HG02943 (cell line): Measurements from ENCODE around the gene GMDS.
"Not testable (repeated sequence)": the region's sequence is repeated elsewhere in the genome, so short reads cannot be mapped to it uniquely, and the experiment has no call there.

Experiments
- ATAC-seq: cut with Tn5 transposase; IDR thresholded peaks from one replicate; pipeline ENCODE4 v1.9.1; 2021; ENCODE audit warnings: mild to moderate bottlenecking, low read depth, moderate library complexity; ENCODE audit not compliant: unreplicated experiment

The GMDS gene

DNA sequence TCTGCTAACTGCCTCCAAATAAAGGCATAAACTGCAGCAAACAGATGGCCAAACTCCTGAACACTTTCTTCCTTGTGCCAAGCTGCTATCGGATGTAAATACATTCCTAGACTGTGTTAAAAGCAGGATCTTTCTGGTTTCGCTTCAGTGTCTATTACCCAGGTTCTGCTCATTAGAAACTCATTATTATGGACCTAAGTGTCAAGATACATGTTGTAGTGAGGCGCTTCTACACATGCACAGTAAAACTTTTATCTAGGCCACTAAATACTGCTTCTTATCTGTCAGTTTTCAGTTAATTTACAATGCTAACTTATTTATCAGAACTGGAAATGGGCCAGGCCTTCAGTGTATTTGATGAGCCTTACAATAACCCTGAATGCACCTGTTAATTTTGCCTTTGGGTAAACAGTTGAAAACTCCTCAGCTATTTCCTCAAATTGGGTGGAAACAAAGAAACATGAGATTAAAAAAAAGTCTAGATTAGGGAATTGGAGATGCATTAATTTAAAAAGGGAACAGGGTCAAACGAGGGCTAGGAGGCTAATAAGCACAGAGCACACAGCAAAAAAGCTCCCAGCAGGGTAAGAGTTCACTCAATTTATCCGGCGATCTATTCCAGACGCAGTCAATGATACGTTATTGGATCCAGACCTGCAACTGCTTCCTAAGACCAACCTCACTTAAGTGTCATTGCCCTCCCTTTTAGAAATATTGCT, 395.1 kb downstream of the GMDS start:
- ATAC-seq, result no peak

DNA sequence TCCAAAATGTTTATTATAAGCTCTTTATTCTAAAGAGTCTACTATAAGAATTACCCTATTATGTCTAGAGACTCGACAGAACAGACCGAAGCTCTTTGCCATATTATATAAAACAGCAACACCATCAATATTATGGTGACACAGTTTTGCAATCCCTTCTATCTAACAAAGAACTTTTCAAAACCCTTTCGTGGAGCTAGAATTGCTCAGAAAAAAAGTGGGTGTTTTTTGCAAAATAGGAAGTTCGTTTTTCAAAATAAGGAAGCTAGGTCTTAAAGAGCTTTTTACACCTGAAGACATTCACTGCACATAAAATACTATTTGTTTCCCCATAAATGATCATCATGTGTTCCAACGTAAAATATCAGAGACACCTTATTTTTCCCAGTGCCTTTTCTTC, 395.7 kb downstream of the GMDS start:
- no peak for ATAC-seq

DNA sequence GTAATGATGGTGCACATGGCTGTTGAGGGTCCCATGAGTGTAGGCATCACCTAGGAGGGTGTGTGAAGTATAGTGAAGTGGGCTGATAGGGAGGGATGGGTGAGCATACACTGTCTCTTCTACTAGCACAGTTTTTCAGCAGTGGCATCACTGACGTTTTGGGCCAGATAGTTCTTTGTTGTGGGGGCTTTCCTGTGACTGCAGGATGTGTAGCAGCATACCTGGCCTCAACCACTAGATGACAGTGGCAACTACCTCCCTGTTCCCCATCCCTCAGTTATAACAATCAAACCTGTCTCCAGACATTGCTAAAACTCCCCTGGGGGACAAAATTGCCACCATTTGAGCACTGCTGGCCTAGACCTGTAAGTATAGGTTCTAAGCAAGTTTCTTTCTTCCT, 396.7 kb downstream of the GMDS start:
- ATAC-seq, result no peak

DNA sequence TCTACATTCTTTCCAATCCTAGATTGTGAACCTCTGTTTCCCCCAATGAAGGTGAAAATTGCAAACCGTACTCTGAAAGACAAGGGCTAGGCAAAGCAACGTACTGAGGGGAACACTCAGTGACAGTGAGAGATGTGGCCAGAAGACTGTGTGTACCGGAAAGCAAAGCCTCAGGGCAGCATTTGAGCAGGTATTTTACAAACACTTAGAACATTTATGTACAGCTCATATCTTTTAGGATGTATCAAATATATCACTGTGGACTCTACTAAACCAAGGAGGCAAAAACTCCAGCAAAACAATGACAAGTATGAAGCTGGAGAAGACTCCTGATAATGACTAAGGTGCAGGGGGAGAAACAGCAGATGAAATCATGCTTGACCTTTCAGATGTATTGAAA, 398.8 kb downstream of the GMDS start:
- ATAC-seq, result no peak

DNA sequence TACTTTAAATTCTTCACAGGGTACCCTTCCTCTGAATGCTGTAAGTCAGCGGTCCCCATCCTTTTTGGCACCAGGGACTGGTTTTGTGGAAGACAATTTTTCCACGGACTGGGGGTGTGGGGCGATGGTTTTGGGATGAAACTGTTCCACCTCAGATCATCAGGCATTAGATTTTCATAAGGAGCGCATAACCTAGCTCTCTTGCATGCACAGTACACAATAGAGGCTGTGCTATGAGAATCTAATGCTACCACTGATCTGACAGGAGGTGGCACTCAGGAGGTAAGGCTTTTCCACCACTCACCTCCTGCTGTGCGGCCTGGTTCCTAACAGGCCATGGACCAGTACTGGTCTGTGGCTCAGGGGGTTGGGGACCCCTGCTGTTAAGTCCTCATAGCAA, 399.9 kb downstream of the GMDS start:
- not testable (repeated sequence) for ATAC-seq

DNA sequence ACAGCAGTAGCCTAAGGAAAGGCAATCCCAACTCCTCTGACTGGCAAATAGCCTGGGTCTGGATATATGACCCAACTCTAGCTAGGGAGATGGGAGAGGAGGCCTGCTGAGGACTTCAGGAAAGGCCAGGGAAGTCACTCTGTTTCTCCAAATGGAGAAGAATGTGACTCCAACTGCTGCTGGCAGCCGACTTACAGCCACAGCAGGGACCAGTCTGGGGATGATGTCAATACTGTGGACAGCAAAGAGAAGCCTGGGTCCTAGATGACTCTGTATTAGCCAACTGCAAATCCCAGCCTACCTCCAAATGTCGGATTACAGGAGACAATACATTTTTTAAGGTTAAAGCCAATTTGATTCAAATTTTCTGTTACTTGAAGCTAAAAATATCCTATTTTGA, 403.1 kb downstream of the GMDS start:
- no peak for ATAC-seq

DNA sequence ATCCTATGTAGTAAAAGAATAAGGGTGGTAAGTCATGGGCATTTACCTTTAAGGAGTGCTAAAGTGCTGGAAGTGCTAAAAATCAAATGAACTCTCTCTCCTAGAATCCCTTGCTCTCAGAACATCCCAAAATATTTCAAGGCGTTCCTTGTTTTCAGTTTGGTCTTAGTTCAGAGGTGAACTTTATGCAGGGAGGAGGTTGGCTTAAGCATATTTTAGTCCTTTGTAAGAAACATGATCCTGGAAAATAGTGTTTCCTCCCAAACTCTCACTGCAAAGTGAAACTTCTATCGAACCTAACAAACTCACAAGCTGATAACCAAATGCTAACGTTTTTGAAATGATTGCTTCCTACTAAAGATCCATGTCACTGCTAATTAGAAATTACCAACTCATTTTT, 404.3 kb downstream of the GMDS start:
- no peak for ATAC-seq

DNA sequence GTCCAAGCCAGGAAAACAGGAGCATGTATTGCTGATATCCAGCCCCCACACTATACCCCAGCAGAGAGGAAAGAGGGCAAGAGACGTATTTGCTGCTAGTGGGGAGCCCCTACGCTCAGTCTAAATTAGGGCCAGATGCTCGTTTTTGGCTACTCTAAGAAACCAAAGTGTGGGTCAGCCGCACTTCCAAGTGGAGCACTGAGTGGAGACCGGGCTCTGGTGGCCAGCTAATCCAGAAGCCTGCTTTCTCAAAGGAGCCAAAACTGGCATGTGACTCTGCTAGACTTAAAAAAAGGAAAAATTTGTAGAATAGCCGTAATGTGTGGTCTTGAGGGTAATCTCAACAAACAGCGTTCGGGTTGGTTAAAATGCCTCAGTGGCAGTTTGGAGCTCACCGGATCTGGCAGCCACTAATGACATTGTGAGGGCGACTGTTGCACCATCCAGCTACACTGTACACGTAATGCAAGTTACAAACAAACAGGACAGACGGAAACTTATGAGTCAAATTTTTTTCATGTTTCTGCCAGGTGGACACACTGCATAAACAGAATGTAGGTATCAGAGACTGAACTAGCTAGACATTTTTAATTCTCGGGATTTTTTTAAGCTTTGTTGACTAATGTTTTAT, 404.8 kb downstream of the GMDS start:
- ATAC-seq, result no peak

DNA sequence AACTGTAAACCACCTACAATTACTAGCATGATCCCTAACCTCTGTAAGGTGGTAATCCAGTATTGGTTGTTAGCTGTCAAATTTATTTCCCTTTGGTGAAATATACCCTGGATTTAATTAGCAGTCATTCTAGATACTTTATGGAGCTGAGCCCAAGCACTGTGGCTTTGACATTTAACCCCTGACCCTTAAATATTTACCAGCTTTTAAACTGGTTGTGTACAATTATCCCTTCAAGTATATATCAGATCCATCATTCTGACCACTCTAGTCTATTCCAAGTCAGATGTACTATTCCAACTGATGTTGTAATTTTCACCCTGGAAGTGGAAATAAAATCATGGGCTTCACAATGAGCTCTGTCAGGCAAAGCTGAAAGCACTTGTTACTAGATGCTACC, 406.0 kb downstream of the GMDS start:
- ATAC-seq, result no peak

DNA sequence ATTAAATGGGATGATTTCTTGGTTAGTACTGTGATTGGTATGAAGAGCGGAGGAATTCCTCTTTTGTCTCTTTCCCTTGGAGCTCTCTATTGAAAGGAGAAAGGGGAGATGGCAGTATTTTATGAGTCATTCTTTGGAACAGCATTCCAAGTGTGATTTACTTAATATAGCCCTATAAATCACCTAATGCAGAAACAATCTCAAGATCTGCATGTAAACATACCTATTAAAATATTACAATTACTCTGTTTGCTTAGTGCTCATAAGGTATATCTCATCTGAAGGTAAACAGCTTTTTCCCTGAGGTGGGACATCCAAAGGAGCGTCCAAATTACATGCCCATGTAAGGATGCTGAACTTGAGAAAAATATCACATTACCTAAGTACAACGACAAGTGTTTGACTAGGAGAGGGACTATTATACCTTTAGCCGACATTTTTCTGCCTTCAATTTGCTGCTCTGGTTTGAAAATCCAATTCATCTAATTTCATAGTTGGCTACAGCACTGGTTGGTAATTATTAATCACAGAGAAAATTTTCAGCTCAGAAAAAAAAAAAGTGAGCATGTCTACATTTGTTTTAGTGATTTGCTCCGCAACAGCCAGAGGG, 406.7 kb downstream of the GMDS start:
- no peak for ATAC-seq

DNA sequence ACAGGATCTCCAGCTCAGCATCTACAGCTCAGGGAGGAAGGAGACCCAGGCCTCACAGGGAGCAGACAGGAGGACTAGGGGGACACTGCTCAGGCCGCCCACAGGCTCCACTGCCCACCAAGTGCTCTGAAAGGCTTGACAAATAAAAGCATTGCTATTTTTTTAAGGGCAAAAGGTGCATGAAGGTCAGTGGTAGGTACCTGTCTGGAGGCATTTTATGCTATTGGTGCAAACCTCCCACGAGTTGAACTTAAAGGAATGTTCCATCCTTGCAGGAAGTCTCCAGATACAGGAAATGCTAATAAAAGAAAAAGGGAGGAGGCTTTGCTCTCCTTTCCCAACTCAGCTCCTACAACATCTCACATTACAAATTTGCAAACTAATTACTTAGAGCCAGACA, 407.6 kb downstream of the GMDS start:
- no peak for ATAC-seq

DNA sequence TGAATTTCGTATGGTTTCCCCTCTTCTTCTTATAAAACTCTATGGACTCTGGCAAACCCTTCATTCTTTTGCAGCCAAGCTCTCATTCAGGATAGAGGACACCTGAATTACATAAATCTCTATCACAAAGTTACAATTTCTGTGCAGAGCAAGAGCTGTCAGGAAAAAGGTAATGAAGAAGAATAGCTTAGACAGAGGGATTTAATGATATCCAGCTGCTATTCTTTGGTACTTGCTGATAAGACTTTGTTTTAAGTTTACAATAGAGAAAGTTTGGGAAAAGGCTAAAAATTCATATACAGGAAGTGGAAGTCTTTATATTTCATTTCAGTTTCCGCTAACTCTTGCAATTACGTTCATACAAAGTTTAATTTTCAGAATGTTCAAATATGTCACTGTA, 408.7 kb downstream of the GMDS start:
- ATAC-seq, result no peak

DNA sequence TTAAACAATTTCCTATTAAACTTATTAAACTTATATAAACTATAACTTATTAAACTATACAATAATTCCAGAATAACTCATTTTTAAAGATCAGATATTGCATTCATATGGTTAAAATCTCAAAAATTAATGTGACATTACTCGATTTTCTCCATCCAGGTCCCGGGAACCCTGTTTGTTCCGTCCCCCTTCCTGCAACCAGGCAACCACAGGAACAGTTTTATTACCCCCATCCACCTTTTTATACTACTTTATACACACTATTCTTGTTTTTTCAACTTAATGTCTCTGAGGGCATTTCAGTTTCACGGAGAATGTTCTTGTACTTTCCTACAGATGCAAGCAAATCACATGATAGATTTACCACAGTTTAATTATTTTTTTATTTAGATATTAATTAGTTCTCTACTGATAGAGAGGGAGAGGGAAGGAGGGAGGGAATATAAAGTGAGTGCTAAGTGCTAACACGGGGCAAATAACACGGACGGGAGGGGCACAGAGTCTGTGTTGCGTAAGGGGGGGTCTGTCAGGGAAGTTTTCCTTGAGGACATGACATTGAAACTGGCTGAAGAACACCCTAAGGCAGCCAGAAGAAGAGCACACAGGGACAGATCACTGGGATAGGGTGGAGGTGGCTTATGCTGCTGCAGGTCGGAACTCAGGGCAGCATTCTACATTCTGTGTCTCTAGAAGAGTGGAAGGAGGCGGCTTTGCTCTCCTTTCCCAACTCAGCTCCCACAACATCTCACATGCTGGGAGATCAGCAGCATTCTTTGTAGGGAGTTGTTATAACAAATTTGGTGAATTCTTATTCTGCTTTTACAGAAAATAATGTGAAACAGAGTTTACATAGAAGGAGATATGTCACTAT, 410.5 kb downstream of the GMDS start:
- ATAC-seq, result no peak

DNA sequence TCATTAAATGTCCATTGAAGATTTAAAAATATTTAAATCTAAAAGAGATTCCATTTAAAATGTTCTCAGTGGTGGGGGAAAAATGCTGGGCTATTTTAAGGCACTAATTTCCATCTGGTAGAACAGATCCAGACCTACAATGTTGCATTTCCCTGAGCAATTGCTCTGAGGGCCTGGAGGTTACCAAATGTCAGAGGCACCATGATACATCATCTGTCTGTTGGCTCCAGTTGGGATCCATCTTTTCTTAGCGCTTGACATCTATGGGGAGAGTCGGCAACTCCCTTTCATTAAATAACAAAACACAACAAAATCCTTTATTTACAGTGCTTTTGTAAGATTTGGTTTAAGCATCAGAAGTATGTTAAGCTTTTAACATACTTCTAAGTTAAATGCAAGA, 411.2 kb downstream of the GMDS start:
- no peak for ATAC-seq

DNA sequence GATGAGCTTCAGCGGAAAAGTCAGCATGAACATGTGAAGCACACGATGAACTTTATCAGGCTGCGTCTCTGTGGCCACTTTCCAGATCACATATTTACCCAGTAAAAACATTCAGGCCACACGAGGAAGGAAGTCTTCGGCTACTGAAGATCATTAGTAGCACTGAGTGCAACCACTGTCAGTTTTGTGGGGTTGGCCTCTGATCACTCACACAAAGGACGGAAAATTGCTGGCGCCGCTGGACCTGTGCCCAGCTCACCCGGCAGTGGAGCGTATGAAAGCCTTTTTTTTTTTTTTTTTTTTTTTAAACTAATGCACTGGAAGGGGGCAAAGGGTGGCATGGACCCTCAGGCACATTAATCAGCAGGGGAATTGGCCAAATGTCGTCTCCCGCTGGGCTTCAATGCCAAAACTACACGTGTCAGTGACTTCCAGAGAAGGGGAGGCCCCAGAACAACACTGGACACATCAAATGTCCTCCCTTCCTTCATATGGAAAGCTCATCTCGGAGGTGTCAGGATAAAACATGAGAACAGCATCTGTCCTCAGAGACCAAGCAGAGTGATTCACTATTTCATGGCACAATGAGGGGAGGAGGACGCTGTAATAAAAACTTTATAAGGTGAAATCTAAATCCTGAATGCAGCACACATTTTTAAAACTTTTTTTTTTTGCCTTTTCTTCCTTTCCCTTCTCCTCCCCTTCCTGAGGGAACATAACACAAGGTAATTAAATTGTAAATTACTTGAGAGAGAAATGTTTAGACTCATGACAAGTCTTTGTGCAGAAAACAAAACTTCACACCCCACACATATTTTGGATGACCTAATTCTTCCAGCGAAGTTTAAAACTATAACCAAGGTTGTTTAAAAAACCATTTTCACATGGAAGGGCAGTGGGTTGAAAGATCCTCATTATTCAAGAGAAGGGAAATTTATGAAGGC, 412.3 kb downstream of the GMDS start:
- ATAC-seq, result no peak

DNA sequence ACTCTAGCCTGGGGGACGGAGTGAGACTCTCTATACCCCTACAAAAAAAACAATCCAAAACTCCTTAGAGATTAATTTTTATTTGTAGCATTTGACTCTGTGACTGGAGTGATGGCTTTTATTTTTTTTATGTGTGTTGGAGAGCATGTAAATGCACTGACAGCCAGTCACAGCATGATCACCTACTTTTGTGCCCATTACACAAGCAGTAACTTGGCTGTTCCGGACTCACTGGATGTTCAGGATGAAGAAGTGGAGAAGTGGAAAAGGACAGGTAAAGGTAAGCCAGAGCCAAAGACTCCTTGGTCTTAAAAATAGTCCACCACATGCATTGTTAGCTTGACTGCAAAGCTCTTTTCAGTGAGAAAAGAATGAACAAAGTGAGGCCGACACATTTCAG, 413.0 kb downstream of the GMDS start:
- ATAC-seq, result no peak

DNA sequence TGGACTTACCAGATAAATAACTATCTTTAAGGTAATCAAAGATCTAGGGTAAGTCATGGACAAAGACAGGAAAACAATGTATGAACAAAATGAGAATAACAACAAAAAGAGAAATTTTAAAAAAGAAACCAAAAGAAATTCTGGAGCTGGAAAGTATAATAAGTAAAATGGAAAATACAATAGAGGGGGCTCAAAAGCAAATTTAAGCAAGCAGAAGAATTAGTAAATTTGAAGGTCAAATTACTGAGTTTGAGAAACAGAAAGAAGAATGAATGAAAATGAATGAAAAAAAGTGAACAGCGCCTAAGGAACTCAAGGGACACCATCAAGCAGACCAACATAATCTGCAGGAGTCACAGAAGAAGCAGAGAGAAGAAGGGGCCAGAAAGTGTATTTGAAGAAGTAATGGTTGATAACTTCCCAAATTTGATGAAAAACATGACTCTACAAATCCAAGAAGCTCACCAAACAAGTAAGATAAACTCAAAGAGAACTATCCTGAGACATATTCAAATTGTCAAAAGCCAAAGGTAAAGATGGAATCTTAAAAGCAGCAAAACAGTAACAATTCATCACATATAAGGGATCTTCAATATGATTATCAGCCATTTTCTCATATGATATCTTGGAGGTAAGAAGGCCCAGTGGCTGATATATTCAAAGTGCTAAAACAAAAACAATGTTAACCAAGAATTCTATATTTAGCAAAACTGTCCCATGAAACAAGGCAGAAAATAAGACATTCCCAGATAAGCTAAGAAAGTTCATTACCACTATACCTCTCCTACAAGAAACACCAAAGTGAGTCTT, 417.2 kb downstream of the GMDS start:
- ATAC-seq, result no peak

DNA sequence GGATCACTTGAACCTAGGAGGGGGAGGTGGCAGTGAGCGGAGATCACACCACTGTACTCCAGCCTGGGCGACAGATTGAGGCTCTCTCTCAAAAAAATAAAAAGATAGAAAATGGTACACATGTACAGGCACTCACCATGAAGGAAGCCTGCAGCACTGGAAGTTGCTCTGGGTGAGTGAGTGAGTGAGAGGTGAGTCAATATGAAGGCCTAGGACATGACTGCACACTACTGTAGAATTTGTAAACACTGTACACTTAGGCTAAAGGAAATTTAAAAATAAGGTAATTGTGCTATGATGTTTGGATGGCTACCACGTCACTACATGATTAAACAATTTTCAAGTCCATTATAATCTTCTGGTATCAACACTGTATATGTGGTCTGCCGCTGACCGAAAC, 419.5 kb downstream of the GMDS start:
- no peak for ATAC-seq

DNA sequence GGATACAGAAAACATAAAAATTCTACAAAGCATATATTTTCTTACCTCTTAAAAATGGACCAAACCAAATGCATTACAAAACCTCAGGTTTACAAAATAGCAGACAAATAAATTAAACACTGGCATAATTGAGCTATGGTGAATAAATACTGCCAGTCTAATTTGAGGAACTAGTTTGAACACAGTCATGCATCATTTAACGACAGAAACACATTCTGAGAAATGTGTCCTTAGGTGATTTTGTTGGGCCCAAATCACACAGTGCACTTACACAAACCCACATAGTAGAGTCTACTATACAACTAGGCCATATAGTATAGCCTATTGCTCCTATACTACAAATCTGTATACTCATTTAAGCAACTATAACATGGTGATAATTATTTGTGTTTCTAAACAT, 420.1 kb downstream of the GMDS start:
- ATAC-seq, result no peak
